Fibroblast of villous mesenchyme (primary cell): Measurements from ENCODE around the gene INPP4B. TPM values are rescaled to one million over a fixed set of nuclear protein-coding genes. Genes with fewer than 3 reads are reported as not detected.
"Not testable (repeated sequence)": the region's sequence is repeated elsewhere in the genome, so short reads cannot be mapped to it uniquely, and the experiment has no call there.

Source experiments
- DNase-seq: peaks from one replicate; pipeline ENCODE4 v3.0.0-alpha.2; 2010; ENCODE audit warnings: low read depth
- H3K4me3 ChIP-seq: 2 replicates; pipeline ENCODE4 v1.5.1; 2011; ENCODE audit warnings: low read depth, mild to moderate bottlenecking, low read length
- CTCF ChIP-seq: IDR thresholded peaks from 2 replicates; pipeline ENCODE4 v1.5.1; 2012; ENCODE audit warnings: low read depth, mild to moderate bottlenecking, low read length; ENCODE audit not compliant: insufficient read depth
- total RNA-seq: library from RNA; depleted of rRNA; stranded (reverse); fragments of >200 nt; gene quantifications from 2 replicates; pipeline ENCODE4 v1.2.3, GENCODE V29; 2012

INPP4B gene
- total RNA-seq, 1 donor = 64.3 TPM

GRCh38 chr4:142405695-142406498 lies 440.2 kb downstream of the INPP4B start:
- no peak for DNase-seq
- peak overlapping the region; percentile 51 for H3K4me3 ChIP-seq
- no peak for TF ChIP-seq CTCF

- peak overlapping the region; percentile 51 for H3K4me3 ChIP-seq
- TF ChIP-seq CTCF = no peak
- DNase-seq = peak; percentile 75
Measured at GRCh38 chr4:142405021-142405694, 440.9 kb downstream of the INPP4B start.

- peak overlapping the region; percentile 51 for H3K4me3 ChIP-seq
- no peak for TF ChIP-seq CTCF
- DNase-seq = peak; percentile 56
Measured at GRCh38 chr4:142404191-142404611, 441.9 kb downstream of the INPP4B start.

- DNase-seq = no peak
- no peak overlapping the region for H3K4me3 ChIP-seq
Measured at GRCh38 chr4:142402900-142403299, 443.2 kb downstream of the INPP4B start.

GRCh38 chr4:142402156-142402555 lies 443.9 kb downstream of the INPP4B start:
- TF ChIP-seq CTCF = no peak
- no peak for DNase-seq
- no peak overlapping the region for H3K4me3 ChIP-seq

More at GRCh38 chr4:142402900-142403299, 443.2 kb downstream of the INPP4B start:
- TF ChIP-seq CTCF = no peak

GRCh38 chr4:142397364-142397991 lies 448.6 kb downstream of the INPP4B start:
- not testable (repeated sequence) for DNase-seq, H3K4me3 ChIP-seq

GRCh38 chr4:142396279-142396678 lies 449.8 kb downstream of the INPP4B start:
- no peak for DNase-seq
- no peak overlapping the region for H3K4me3 ChIP-seq
- no peak for TF ChIP-seq CTCF
